Adrenal gland (tissue), 12 donors: ENCODE measurements around the gene PTPRN2. TPM values are rescaled to one million over a fixed set of nuclear protein-coding genes. Genes with fewer than 3 reads are reported as not detected.

Experiments used
- DNase-seq, 7 donors: peaks; one replicate each; pipeline ENCODE4 v3.0.0-alpha.2; 2019 to 2020
- H3K27ac ChIP-seq, 5 donors: fragments of 200-600 bp; sonication (generic) in 4 of 5; 1 replicate in 3 of 5; 2 replicates in 2 of 5; pipeline versions ENCODE4 v1.5.1 to v1.8.0; 2016 to 2020; ENCODE audit warnings: mild to moderate bottlenecking in 1 of 5
- H3K27me3 ChIP-seq: fragments of 200-600 bp; 2 replicates; pipeline ENCODE4 v1.8.0; 2021
- H3K36me3 ChIP-seq, 2 donors: fragments of 200-600 bp; replicated peaks in 1 of 2; 1 replicate in 1 of 2; 2 replicates in 1 of 2; pipeline versions ENCODE4 v1.5.1 to v1.8.0; 2018 to 2022
- H3K4me1 ChIP-seq, 2 donors: fragments of 200-600 bp; replicated peaks in 1 of 2; 1 replicate in 1 of 2; 2 replicates in 1 of 2; pipeline versions ENCODE4 v1.5.1 to v1.8.0; 2018 to 2021
- H3K4me3 ChIP-seq, 4 donors: fragments of 200-600 bp; sonication (generic) in 3 of 4; one replicate each; pipeline ENCODE4 v1.5.1; 2016 to 2018
- H3K9me3 ChIP-seq, 3 donors: fragments of 200-600 bp; sonication (generic) in 1 of 3; replicated peaks in 1 of 3; 1 replicate in 2 of 3; 2 replicates in 1 of 3; pipeline versions ENCODE4 v1.5.1 to v1.8.0; 2016 to 2021
- POLR2A ChIP-seq, 2 donors: fragments of 450-650 bp; IDR thresholded peaks; one replicate each; pipeline ENCODE4 v1.6.1; 2017; ENCODE audit warnings: antibody characterized with exemption in 2 of 2, mild to moderate bottlenecking in 2 of 2, moderate library complexity in 1 of 2
- WGBS, 4 donors: extraction: QIAGEN DNeasy Blood & Tissue Kit in 2 of 4; methylation state at CpG; one replicate each; pipeline versions ENCODE4 v1.1.5 to v1.1.7; 2013 to 2017; 5-methylcytosine and 5-hydroxymethylcytosine counted together
- intact Hi-C, 2 donors: fragments of 100-400 bp; cut with DNase I; formaldehyde crosslinking; loops; one replicate each; pipeline versions ENCODE4 v1.14.1 to v1.15.0; 2022 to 2023
- polyA plus RNA-seq, 3 donors: library from polyadenylated mRNA; stranded (reverse); fragments of 200-250 nt in 2 of 3; fragments of 350-450 nt in 1 of 3; fragmentation: Illumina TruSeq in 1 of 3; extraction: RNeasy Lipid Tissue Mini Kit (QIAGEN cat#74804) in 1 of 3; gene quantifications; one replicate each; pipeline ENCODE4 v1.2.3, GENCODE V29; 2013 to 2014
- total RNA-seq, 9 donors: library from RNA; depleted of rRNA in 4 of 9; stranded (reverse); fragments of >200 nt in 4 of 9; fragments of 120-200 nt in 1 of 9; fragmentation: NEBNext Ultra II Directional in 1 of 9; extraction: Animal tissue kit (Norgen Biotek cat#: 25700) in 1 of 9; gene quantifications; one replicate each; pipeline versions ENCODE4 v1.1.0 to v1.2.4, GENCODE V29; 2013 to 2023
- TF ChIP-seq, protein P1 (sequence below), 6 experiments: fragments of 450-650 bp in 4 of 6; fragments of 200-600 bp in 2 of 6; sonication (generic) in 1 of 6; IDR thresholded peaks; 1 replicate in 5 of 6; 2 replicates in 1 of 6; pipeline versions ENCODE4 v1.5.1 to v1.8.0; 2016 to 2021; ENCODE audit warnings: antibody characterized with exemption in 6 of 6, mild to moderate bottlenecking in 2 of 6, moderate library complexity in 1 of 6
- donor health status: healthy with polysubstance abuse.
- donor health status: Bipolar disorder and iron deficiency.
- donor health status: DM: yes; HTN: yes; CAD: no.
- donor health status: DM: no; HTN: no; CAD: no.
- donor health status: DM: no; HTN: no; CAD: no.
- donor health status: DM: yes; HTN: yes; CAD: no.

The PTPRN2 gene
- total and polyA plus RNA-seq, 12 donors = 2.2 to 16.2 (median 3.4) TPM

DNA sequence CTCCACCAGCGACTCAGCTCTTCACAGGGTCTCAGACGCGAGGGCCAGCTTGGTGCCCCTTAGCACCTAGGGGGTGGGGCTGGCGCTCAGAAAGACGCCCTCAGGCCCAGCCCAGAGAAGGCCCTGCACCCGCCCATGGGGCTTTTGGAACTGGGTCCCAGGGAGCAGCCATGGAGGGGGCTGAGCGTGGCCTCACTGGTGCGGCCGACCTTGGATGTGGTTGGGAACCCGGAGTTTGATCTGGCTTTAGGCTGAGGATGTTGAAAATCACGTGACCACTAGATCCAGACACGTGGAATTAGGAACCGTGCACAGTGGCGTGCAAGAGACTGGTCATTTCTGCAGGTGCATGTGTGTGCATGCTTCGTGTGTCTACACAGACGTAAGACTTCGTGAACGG, 1065.4 kb downstream of the PTPRN2 start:
- Histone ChIP-seq H3K27me3 (no peaks in the 10 kb centered on the region), H3K4me3 (no peak overlapping the region), H3K27ac (no peak overlapping the region), H3K4me1 (no peaks in the 10 kb centered on the region), H3K9me3 (no peaks in the 10 kb centered on the region), H3K36me3 (no peaks in the 10 kb centered on the region)
- intact Hi-C loops = no loop called here
- WGBS, 4 donors = 84 to 88% (median 86%) methylated on average over 12 to 18 of the region's 18 CpGs
- TF ChIP-seq, protein P1, sequence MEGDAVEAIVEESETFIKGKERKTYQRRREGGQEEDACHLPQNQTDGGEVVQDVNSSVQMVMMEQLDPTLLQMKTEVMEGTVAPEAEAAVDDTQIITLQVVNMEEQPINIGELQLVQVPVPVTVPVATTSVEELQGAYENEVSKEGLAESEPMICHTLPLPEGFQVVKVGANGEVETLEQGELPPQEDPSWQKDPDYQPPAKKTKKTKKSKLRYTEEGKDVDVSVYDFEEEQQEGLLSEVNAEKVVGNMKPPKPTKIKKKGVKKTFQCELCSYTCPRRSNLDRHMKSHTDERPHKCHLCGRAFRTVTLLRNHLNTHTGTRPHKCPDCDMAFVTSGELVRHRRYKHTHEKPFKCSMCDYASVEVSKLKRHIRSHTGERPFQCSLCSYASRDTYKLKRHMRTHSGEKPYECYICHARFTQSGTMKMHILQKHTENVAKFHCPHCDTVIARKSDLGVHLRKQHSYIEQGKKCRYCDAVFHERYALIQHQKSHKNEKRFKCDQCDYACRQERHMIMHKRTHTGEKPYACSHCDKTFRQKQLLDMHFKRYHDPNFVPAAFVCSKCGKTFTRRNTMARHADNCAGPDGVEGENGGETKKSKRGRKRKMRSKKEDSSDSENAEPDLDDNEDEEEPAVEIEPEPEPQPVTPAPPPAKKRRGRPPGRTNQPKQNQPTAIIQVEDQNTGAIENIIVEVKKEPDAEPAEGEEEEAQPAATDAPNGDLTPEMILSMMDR (IDR thresholded peaks at IDR 0.05) = no peak
- TF ChIP-seq POLR2A (IDR thresholded peaks at IDR 0.05) = no peak
- peak in 3 of 7 donors; percentile 5 to 27 (median 10) for DNase-seq

DNA sequence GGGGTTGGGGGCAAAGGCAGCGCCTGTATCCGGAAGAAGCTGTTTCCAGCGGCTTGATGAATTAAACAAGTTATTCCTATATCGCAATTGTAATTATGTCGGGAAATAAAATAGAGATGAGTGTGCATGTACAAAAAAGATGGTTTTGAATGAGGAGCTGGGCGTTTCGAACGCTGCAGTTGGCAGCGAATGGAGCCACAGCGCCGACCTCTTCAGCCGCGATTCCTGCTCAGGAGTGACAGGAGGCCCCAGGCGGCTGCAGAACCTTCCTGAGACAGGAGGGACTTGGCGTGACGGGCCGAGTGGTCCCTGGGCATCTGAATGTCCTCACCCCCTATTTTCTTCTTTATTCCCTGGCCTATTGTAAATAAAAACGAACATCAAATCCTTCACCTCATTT, 1065.9 kb downstream of the PTPRN2 start:
- Histone ChIP-seq H3K36me3 (no peaks in the 10 kb centered on the region), H3K27ac (no peak overlapping the region), H3K4me3 (no peak overlapping the region), H3K9me3 (no peaks in the 10 kb centered on the region), H3K27me3 (no peaks in the 10 kb centered on the region), H3K4me1 (no peaks in the 10 kb centered on the region)
- 80 to 87% (median 83%) methylated on average over 18 of the region's 18 CpGs for WGBS, 4 donors
- no peak for DNase-seq
- TF ChIP-seq, protein P1 (IDR thresholded peaks at IDR 0.05) = no peak
- no peak for TF ChIP-seq POLR2A (IDR thresholded peaks at IDR 0.05)
- intact Hi-C loops = no loop called here

- no peaks in the 10 kb centered on the region for H3K27me3 ChIP-seq
- intact Hi-C loops = no loop called here
- peak in 3 of 7 donors; percentile 5 to 35 (median 11) for DNase-seq
- H3K4me3 ChIP-seq = no peak overlapping the region
- no peaks in the 10 kb centered on the region for H3K36me3 ChIP-seq
- TF ChIP-seq POLR2A (IDR thresholded peaks at IDR 0.05) = no peak
- TF ChIP-seq, protein P1 (IDR thresholded peaks at IDR 0.05) = no peak
- H3K9me3 ChIP-seq = no peaks in the 10 kb centered on the region
- no peak overlapping the region for H3K27ac ChIP-seq
- H3K4me1 ChIP-seq = no peaks in the 10 kb centered on the region
- WGBS, 4 donors = 81 to 93% (median 89%) methylated on average over 22 to 28 of the region's 28 CpGs
These were observed 1066.4 kb downstream of the PTPRN2 start for GRCh38 chr7:157521061-157521731.

DNA sequence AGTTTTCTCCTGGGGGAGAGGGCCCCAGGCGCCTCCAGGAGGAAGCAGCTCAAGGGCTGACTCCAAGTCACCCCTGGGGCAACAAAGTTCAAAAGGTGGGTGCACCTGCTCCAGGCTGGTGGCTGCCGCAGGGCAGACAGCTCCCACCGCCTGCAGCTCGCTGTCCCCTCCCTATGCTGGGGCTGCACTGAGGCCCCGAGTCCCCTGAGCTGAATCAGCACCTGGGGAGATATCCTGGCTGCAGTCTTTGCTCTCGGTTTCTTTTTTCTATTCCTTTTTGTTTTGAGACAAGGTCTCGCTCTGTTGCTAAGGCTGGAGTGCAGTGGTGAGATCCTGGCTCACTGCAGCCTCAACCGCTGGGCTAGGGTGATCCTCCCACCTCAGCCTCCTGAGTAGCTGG, 1067.4 kb downstream of the PTPRN2 start:
- Histone ChIP-seq H3K27me3 (no peaks in the 10 kb centered on the region), H3K4me3 (no peak overlapping the region), H3K9me3 (no peaks in the 10 kb centered on the region), H3K36me3 (no peaks in the 10 kb centered on the region), H3K4me1 (no peaks in the 10 kb centered on the region), H3K27ac (no peak overlapping the region)
- intact Hi-C loops = no loop called here
- TF ChIP-seq, protein P1 (IDR thresholded peaks at IDR 0.05) = no peak
- TF ChIP-seq POLR2A (IDR thresholded peaks at IDR 0.05) = no peak
- 69 to 85% (median 74%) methylated on average over 3 to 8 of the region's 8 CpGs for WGBS, 4 donors
- peak in 2 of 7 donors; percentile 1 to 2 for DNase-seq
